ENCODE results near the gene TPRKB.
A peak's percentile ranks its signal among the peaks of the same experiment; 100 is the strongest.
"Not testable (repeated sequence)": the region's sequence is repeated elsewhere in the genome, so short reads cannot be mapped to it uniquely, and the experiment has no call there.

TPRKB gene

DNA sequence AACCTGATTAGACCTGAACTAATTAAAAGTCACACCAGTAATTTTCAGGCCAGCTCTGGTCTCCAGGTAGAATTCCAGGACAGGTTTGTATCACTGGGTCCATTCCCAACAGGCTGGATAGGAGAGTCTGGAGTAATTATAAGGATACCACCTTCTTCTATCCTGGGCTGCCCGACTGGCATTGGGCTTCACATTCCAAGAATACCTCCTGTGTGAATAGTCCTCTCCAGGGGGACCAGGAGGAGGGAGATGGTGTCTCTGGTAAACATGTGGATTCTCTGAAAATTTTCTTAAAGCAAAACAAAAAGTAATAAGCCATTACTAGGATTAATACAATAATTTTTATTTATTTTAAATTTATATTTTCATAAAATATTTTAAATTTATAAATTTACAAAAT lies 25.4 kb upstream of the TPRKB start:
- H3K4me3 ChIP-seq (ENCODE audit: low read depth, low read length) = no peak overlapping the region
- TF ChIP-seq, protein P1, sequence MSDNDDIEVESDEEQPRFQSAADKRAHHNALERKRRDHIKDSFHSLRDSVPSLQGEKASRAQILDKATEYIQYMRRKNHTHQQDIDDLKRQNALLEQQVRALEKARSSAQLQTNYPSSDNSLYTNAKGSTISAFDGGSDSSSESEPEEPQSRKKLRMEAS (IDR thresholded peaks at IDR 0.05; ENCODE audit: low read depth, low read length) = no peak
- TF ChIP-seq, protein P2, sequence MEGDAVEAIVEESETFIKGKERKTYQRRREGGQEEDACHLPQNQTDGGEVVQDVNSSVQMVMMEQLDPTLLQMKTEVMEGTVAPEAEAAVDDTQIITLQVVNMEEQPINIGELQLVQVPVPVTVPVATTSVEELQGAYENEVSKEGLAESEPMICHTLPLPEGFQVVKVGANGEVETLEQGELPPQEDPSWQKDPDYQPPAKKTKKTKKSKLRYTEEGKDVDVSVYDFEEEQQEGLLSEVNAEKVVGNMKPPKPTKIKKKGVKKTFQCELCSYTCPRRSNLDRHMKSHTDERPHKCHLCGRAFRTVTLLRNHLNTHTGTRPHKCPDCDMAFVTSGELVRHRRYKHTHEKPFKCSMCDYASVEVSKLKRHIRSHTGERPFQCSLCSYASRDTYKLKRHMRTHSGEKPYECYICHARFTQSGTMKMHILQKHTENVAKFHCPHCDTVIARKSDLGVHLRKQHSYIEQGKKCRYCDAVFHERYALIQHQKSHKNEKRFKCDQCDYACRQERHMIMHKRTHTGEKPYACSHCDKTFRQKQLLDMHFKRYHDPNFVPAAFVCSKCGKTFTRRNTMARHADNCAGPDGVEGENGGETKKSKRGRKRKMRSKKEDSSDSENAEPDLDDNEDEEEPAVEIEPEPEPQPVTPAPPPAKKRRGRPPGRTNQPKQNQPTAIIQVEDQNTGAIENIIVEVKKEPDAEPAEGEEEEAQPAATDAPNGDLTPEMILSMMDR (IDR thresholded peaks at IDR 0.05; ENCODE audit: low read depth, low read length) = no peak
- TF ChIP-seq POLR2A (IDR thresholded peaks at IDR 0.05; ENCODE audit: extremely low read depth, insufficient read length) = no peak
- no peak for TF ChIP-seq MYC (IDR thresholded peaks at IDR 0.05; ENCODE audit: low read depth, low read length)
- DNase-seq (ENCODE audit: low read depth) = no peak

DNA sequence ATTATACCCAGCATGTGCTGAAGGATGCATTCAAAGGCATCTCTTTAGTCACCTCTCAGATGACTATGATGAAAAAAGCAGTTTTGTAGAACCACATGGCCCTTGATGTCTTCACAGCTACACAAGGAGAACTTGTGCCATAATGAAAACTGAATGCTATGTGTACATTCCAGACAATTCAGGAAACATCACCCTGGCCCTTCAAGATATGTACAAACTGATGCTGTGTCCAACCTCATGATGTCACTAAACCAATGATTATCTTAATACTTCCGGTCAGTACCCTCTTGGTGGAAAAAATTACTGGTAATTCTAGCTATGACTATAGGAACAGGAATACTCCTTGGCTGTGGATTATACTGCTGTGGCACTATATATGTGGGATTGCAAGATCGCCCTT lies 22.8 kb upstream of the TPRKB start:
- TF ChIP-seq, protein P2 (IDR thresholded peaks at IDR 0.05; ENCODE audit: low read depth, low read length) = no peak
- TF ChIP-seq, protein P1 (IDR thresholded peaks at IDR 0.05; ENCODE audit: low read depth, low read length) = no peak
- TF ChIP-seq POLR2A (IDR thresholded peaks at IDR 0.05; ENCODE audit: extremely low read depth, insufficient read length) = no peak
- TF ChIP-seq MYC (IDR thresholded peaks at IDR 0.05; ENCODE audit: low read depth, low read length) = no peak
- DNase-seq (ENCODE audit: low read depth) = no peak
- no peak overlapping the region for H3K4me3 ChIP-seq (ENCODE audit: low read depth, low read length)

DNA sequence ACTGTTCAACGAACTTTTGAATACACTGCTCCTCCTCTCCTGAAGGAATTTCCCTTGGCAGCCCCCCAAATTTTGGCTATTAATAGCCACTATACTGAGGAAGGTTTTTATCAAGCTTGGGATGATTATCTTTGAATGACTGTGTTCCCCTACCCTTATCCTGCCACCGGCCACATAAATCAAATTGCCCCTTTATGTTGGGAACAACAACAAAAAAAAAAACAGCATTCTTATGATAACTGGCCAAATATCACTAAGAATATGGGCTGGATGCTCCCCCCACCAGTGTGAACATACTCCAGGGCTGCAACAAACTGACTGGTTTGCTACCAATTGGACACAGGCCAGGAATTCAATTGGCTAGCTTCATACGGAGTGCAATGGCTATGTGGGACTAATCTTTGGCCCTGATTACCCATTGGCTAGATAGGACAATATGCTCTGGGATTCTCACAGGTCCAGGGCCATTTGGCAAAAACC lies 22.2 kb upstream of the TPRKB start:
- no peak overlapping the region for H3K4me3 ChIP-seq (ENCODE audit: low read depth, low read length)
- no peak for TF ChIP-seq MYC (IDR thresholded peaks at IDR 0.05; ENCODE audit: low read depth, low read length)
- TF ChIP-seq, protein P1 (IDR thresholded peaks at IDR 0.05; ENCODE audit: low read depth, low read length) = no peak
- TF ChIP-seq, protein P2 (IDR thresholded peaks at IDR 0.05; ENCODE audit: low read depth, low read length) = no peak
- no peak for TF ChIP-seq POLR2A (IDR thresholded peaks at IDR 0.05; ENCODE audit: extremely low read depth, insufficient read length)
- no peak for DNase-seq (ENCODE audit: low read depth)

DNA sequence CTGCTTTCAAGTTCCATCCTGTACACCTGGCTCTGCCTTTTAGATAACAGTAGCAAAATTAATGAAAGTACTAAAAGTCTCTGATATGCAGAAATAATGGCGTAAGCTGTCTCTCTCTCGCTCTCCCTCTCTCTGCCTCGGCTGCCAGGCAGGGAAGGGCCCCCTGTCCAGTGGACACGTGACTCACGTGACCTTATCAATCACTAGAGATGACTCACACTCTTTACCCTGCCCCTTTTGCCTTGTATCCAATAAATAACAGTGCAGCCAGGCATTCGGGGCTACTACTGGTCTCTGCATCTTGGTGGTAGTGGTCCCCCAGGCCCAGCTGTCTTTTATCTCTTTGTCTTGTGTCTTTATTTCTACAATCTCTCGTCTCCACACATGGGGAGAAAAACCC lies 17.2 kb upstream of the TPRKB start:
- not testable (repeated sequence) for DNase-seq (ENCODE audit: low read depth); H3K4me3 ChIP-seq (ENCODE audit: low read depth, low read length)

DNA sequence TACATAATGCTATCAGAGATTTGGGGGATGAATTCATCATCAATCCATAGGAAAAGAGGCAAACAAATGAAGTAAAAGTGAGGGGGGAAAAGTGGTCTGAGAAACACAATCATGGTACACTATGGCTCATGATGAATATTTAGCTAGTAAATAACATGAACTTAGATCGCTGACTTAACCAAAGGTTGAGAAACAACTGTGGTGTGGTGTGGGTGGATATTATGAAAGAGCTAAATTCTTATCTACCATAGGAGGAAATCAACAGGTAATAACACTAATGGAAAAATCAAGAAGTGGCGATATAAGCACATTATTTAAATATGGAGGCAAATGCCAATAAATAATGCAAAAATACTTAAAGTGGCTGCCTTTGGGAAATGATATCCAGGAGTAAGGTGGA lies 12.2 kb upstream of the TPRKB start:
- TF ChIP-seq, protein P1 (IDR thresholded peaks at IDR 0.05; ENCODE audit: low read depth, low read length) = no peak
- TF ChIP-seq MYC (IDR thresholded peaks at IDR 0.05; ENCODE audit: low read depth, low read length) = no peak
- DNase-seq (ENCODE audit: low read depth) = peak; percentile 28
- H3K4me3 ChIP-seq (ENCODE audit: low read depth, low read length) = no peak overlapping the region

DNA sequence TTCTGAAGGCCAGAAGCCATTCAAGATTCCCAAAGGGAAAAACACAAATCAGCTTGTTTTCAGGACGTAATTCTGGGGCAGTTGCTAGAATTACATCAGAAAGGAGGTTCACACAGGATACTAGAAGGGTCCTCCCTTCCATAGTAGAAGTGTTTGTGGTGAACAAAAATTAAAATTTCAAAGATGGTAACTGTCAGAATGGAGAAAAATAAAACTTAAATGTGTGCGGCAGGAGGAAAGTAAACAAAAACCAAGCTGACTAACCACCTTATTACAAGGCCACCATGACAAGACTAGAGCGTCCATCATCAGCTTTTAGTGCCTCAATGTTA lies 9.7 kb upstream of the TPRKB start:
- TF ChIP-seq, protein P1 (IDR thresholded peaks at IDR 0.05; ENCODE audit: low read depth, low read length) = no peak
- TF ChIP-seq, protein P2 (IDR thresholded peaks at IDR 0.05; ENCODE audit: low read depth, low read length) = no peak
- no peak for TF ChIP-seq MYC (IDR thresholded peaks at IDR 0.05; ENCODE audit: low read depth, low read length)
- TF ChIP-seq POLR2A (IDR thresholded peaks at IDR 0.05; ENCODE audit: extremely low read depth, insufficient read length) = no peak
- DNase-seq (ENCODE audit: low read depth) = no peak
- H3K4me3 ChIP-seq (ENCODE audit: low read depth, low read length) = no peak overlapping the region
